SK-N-SH treated with all-trans-retinoic acid at 6 μM for 48 hours (cell line): ENCODE results near the gene FLT1.

Experiments
- ESRRG ChIP-seq: fragments of 250-450 bp; sonication (Bioruptor Pico); IDR thresholded peaks from 2 replicates; pipeline ENCODE4 v1.6.1; 2021; ENCODE audit warnings: mild to moderate bottlenecking
- GLIS3 ChIP-seq: fragments of 250-450 bp; sonication (Bioruptor Pico); IDR thresholded peaks from 2 replicates; pipeline ENCODE4 v1.5.0; 2020; ENCODE audit warnings: mild to moderate bottlenecking, moderate library complexity
- PPARA ChIP-seq: fragments of 250-450 bp; sonication (Bioruptor Pico); IDR thresholded peaks from 2 replicates; pipeline ENCODE4 v1.5.0; 2020; ENCODE audit warnings: mild to moderate bottlenecking, borderline replicate concordance
- RARB ChIP-seq: fragments of 250-450 bp; sonication (Bioruptor Pico); IDR thresholded peaks from 2 replicates; pipeline ENCODE4 v1.8.0; 2021; ENCODE audit warnings: mild to moderate bottlenecking, moderate library complexity
- SNAI2 ChIP-seq: fragments of 250-450 bp; sonication (Bioruptor Pico); IDR thresholded peaks from 2 replicates; pipeline ENCODE4 v1.5.0; 2020; ENCODE audit warnings: mild to moderate bottlenecking, moderate library complexity
- ZC3H10 ChIP-seq: fragments of 250-450 bp; sonication (Bioruptor Pico); IDR thresholded peaks from 2 replicates; pipeline ENCODE4 v1.5.1; 2021; ENCODE audit warnings: mild to moderate bottlenecking, moderate library complexity
- ZFP30 ChIP-seq: fragments of 450-650 bp; formaldehyde crosslinking; IDR thresholded peaks from 2 replicates; pipeline ENCODE4 v1.5.0; 2022; ENCODE audit warnings: mild to moderate bottlenecking, moderate library complexity
- ZNF70 ChIP-seq: fragments of 450-650 bp; formaldehyde crosslinking; IDR thresholded peaks from 2 replicates; pipeline ENCODE4 v1.5.0; 2020; ENCODE audit warnings: mild to moderate bottlenecking, moderate library complexity
- TF ChIP-seq, protein P1 (sequence below): fragments of 250-450 bp; sonication (Bioruptor Pico); IDR thresholded peaks from 2 replicates; pipeline ENCODE4 v1.8.0; 2020; ENCODE audit warnings: mild to moderate bottlenecking, moderate library complexity, borderline replicate concordance
- TF ChIP-seq, protein P2 (sequence below): fragments of 250-450 bp; sonication (Bioruptor Pico); IDR thresholded peaks from 2 replicates; pipeline ENCODE4 v1.8.0; 2021; ENCODE audit warnings: low read depth, mild to moderate bottlenecking, moderate library complexity, borderline replicate concordance
- TF ChIP-seq, protein P3 (sequence below): fragments of 250-450 bp; sonication (Bioruptor Pico); IDR thresholded peaks from 2 replicates; pipeline ENCODE4 v1.5.1; 2021; ENCODE audit warnings: mild to moderate bottlenecking, moderate library complexity

DNA sequence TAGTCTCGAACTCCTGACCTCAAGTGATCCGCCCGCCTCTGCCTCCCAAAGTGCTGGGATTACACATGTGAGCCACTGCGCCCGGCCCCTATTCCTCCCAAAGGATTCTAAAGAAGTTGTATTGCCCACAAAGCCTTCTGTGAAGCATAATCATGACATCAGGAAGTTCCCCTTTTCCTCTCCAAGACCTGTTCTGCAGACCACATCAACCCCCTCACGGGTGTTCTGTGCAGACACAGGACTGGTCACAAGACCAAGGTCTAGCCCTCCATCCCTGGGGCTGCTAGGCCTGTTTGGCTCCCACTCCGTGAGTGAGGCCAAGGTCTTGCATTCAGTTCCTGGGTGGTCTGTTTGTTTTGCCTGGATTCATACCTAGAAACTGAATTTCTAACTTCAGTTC is 178.1 kb downstream of the FLT1 start:
- TF ChIP-seq RARB (CRISPR knock-in tag) (no peak), ZC3H10 (CRISPR knock-in tag) (no peak), GLIS3 (CRISPR knock-in tag) (no peak), ESRRG (no peak), ZFP30 (no peak), SNAI2 (CRISPR knock-in tag) (no peak), PPARA (no peak), ZNF70 (CRISPR knock-in tag) (no peak)
- TF ChIP-seq, protein P1, sequence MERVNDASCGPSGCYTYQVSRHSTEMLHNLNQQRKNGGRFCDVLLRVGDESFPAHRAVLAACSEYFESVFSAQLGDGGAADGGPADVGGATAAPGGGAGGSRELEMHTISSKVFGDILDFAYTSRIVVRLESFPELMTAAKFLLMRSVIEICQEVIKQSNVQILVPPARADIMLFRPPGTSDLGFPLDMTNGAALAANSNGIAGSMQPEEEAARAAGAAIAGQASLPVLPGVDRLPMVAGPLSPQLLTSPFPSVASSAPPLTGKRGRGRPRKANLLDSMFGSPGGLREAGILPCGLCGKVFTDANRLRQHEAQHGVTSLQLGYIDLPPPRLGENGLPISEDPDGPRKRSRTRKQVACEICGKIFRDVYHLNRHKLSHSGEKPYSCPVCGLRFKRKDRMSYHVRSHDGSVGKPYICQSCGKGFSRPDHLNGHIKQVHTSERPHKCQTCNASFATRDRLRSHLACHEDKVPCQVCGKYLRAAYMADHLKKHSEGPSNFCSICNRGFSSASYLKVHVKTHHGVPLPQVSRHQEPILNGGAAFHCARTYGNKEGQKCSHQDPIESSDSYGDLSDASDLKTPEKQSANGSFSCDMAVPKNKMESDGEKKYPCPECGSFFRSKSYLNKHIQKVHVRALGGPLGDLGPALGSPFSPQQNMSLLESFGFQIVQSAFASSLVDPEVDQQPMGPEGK (CRISPR knock-in tag), result no peak
- TF ChIP-seq, protein P2, sequence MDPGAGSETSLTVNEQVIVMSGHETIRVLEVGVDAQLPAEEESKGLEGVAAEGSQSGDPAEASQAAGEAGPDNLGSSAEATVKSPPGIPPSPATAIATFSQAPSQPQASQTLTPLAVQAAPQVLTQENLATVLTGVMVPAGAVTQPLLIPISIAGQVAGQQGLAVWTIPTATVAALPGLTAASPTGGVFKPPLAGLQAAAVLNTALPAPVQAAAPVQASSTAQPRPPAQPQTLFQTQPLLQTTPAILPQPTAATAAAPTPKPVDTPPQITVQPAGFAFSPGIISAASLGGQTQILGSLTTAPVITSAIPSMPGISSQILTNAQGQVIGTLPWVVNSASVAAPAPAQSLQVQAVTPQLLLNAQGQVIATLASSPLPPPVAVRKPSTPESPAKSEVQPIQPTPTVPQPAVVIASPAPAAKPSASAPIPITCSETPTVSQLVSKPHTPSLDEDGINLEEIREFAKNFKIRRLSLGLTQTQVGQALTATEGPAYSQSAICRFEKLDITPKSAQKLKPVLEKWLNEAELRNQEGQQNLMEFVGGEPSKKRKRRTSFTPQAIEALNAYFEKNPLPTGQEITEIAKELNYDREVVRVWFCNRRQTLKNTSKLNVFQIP (CRISPR knock-in tag), result no peak
- TF ChIP-seq, protein P3, sequence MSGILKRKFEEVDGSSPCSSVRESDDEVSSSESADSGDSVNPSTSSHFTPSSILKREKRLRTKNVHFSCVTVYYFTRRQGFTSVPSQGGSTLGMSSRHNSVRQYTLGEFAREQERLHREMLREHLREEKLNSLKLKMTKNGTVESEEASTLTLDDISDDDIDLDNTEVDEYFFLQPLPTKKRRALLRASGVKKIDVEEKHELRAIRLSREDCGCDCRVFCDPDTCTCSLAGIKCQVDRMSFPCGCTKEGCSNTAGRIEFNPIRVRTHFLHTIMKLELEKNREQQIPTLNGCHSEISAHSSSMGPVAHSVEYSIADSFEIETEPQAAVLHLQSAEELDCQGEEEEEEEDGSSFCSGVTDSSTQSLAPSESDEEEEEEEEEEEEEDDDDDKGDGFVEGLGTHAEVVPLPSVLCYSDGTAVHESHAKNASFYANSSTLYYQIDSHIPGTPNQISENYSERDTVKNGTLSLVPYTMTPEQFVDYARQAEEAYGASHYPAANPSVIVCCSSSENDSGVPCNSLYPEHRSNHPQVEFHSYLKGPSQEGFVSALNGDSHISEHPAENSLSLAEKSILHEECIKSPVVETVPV (CRISPR knock-in tag), result no peak
